Measurements from ENCODE around the gene RYR2. TPM values are rescaled to one million over a fixed set of nuclear protein-coding genes. Genes with fewer than 3 reads are reported as not detected.

RYR2 gene
- total RNA-seq, 1 experiment from 2014 or later, result 4.0 TPM

DNA sequence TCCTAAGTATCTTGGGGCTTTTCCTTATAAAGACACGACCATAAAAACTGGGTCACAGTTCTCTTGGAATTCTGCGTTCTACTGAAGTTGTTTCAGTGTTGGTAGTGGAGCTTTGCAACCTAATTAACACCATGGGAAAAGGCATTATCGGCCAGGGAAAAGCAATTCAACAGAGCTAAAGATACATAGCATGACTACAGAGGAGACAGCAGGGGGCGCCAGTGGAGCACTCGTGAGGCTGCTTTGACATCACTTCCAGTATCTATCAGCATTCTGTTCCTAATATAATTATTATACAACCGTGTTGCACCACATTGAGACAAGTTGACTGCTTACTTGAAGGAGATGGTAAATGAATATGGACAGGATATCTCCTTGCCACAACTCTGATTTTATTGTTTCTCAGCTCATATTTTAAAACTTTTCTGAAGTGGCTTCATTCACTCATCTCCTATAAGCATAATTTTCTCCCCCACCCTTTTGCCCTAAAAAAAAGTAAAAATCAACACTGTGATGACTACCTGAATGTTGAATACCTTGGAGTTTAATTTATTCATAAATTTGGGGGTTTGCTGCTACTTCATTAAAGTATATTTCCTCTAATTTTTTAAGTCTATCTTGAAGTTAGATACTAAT is 809.3 kb downstream of the RYR2 start:
- no TSS peak for BruUV-seq (replicated peaks)
- H3K4me3 Mint-ChIP-seq (ENCODE audit: unreplicated experiment), result no peak overlapping the region
- H3K36me3 Mint-ChIP-seq (ENCODE audit: insufficient read depth, unreplicated experiment), result no peaks in the 10 kb centered on the region
- H3K27me3 Mint-ChIP-seq (ENCODE audit: insufficient read depth, unreplicated experiment), result no peaks in the 10 kb centered on the region
- DNase-seq (ENCODE audit: unreplicated experiment), result peak; percentile 87
- TF ChIP-seq, protein P1, sequence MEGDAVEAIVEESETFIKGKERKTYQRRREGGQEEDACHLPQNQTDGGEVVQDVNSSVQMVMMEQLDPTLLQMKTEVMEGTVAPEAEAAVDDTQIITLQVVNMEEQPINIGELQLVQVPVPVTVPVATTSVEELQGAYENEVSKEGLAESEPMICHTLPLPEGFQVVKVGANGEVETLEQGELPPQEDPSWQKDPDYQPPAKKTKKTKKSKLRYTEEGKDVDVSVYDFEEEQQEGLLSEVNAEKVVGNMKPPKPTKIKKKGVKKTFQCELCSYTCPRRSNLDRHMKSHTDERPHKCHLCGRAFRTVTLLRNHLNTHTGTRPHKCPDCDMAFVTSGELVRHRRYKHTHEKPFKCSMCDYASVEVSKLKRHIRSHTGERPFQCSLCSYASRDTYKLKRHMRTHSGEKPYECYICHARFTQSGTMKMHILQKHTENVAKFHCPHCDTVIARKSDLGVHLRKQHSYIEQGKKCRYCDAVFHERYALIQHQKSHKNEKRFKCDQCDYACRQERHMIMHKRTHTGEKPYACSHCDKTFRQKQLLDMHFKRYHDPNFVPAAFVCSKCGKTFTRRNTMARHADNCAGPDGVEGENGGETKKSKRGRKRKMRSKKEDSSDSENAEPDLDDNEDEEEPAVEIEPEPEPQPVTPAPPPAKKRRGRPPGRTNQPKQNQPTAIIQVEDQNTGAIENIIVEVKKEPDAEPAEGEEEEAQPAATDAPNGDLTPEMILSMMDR (IDR thresholded peaks at IDR 0.05; ENCODE audit: unreplicated experiment), result peak; percentile 97
- H3K4me1 Mint-ChIP-seq (ENCODE audit: insufficient read depth, unreplicated experiment), result no peaks in the 10 kb centered on the region
- no peak overlapping the region for H3K27ac Mint-ChIP-seq (ENCODE audit: low read depth, unreplicated experiment)
- ChIA-PET CTCF (interaction anchor here (0.6 to 7.0 kb wide), 100 partner anchors 11 to 1954 kb away, joined by 3 to 162 read pairs (median 4); no protein-coding TSS in a partner anchor), POLR2A (interaction anchor here (0.6 to 3.0 kb wide), 5 partner anchors 12 to 1107 kb away, joined by 3 to 13 read pairs (median 3); no protein-coding TSS in a partner anchor)
- intact Hi-C loops (cut with micrococcal nuclease), result loop anchor here (1.0 to 10.0 kb wide), 3 partner anchors 1101 to 1535 kb away; partner anchors contain the start of gene CHRM3
- no peaks in the 10 kb centered on the region for H3K9me3 Mint-ChIP-seq (ENCODE audit: unreplicated experiment)

DNA sequence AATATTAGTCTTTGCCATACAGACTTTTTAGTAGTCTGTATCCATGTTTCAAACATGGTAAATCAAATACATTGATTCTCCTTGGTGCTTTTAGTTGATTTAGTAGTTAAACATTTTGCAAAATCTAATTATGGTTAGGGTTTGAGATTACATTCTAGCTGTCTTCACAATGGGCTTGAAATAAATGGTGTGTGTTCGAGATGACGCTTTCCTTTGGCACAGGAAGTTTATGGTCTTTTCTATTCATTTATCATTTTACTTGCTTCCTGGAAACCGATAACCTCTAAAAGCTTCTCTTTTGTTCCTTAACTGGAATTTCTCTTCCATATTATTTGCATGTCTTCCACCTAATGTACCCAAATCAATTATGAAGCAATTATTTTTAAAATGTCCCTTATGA is 810.4 kb downstream of the RYR2 start:
- TF ChIP-seq, protein P1 (IDR thresholded peaks at IDR 0.05; ENCODE audit: unreplicated experiment), result no peak
- Mint-ChIP-seq H3K27ac (ENCODE audit: low read depth, unreplicated experiment) (no peak overlapping the region), H3K4me1 (ENCODE audit: insufficient read depth, unreplicated experiment) (no peaks in the 10 kb centered on the region), H3K36me3 (ENCODE audit: insufficient read depth, unreplicated experiment) (no peaks in the 10 kb centered on the region), H3K9me3 (ENCODE audit: unreplicated experiment) (no peaks in the 10 kb centered on the region), H3K4me3 (ENCODE audit: unreplicated experiment) (no peak overlapping the region), H3K27me3 (ENCODE audit: insufficient read depth, unreplicated experiment) (no peaks in the 10 kb centered on the region)
- no peak for DNase-seq (ENCODE audit: unreplicated experiment)
- ChIA-PET POLR2A (interaction anchor here (3.0 kb wide), 1 partner anchor 15 kb away, joined by 13 read pairs; no protein-coding TSS in a partner anchor), CTCF (interaction anchor here (0.6 to 7.0 kb wide), 32 partner anchors 11 to 1888 kb away, joined by 3 to 162 read pairs (median 4); no protein-coding TSS in a partner anchor)
- BruUV-seq (replicated peaks), result no TSS peak
- intact Hi-C loops (cut with micrococcal nuclease), result loop anchor here (10.0 kb wide), 1 partner anchor 1272 kb away; no protein-coding TSS in a partner anchor

DNA sequence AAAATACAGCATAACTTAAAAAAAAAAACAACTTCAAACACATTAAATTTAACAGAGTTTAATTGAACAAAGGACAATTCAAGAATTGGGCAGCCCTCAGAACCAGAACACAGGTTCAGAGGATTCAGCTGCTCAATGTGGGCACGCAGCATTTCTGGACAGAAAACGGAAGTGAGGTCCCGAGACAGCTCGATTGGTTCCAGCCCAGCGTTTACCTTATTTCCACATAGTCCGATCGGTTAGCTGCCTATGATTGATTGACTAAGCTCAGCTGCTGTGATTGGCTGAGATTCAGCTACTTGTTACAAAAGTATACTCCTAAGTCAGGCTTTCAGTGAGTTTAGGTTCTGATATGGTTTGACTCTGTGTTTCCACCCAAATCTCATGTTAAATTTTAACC is 815.5 kb downstream of the RYR2 start:
- H3K36me3 Mint-ChIP-seq (ENCODE audit: insufficient read depth, unreplicated experiment), result no peaks in the 10 kb centered on the region
- no TSS peak for BruUV-seq (replicated peaks)
- no peaks in the 10 kb centered on the region for H3K27me3 Mint-ChIP-seq (ENCODE audit: insufficient read depth, unreplicated experiment)
- intact Hi-C loops (cut with micrococcal nuclease), result loop anchor here (10.0 kb wide), 1 partner anchor 1267 kb away; no protein-coding TSS in a partner anchor
- POLR2A ChIA-PET, result interaction anchor here (0.6 kb wide), 2 partner anchors 30 to 1589 kb away, joined by 3 read pairs; no protein-coding TSS in a partner anchor
- no peak for DNase-seq (ENCODE audit: unreplicated experiment)
- CTCF ChIA-PET, result interaction anchor here (0.6 to 11.4 kb wide), 11 partner anchors 6 to 1095 kb away, joined by 3 to 167 read pairs (median 4); no protein-coding TSS in a partner anchor
- no peaks in the 10 kb centered on the region for H3K4me1 Mint-ChIP-seq (ENCODE audit: insufficient read depth, unreplicated experiment)
- TF ChIP-seq, protein P1 (IDR thresholded peaks at IDR 0.05; ENCODE audit: unreplicated experiment), result no peak
- no peak overlapping the region for H3K27ac Mint-ChIP-seq (ENCODE audit: low read depth, unreplicated experiment)
- no peak overlapping the region for H3K4me3 Mint-ChIP-seq (ENCODE audit: unreplicated experiment)
- no peaks in the 10 kb centered on the region for H3K9me3 Mint-ChIP-seq (ENCODE audit: unreplicated experiment)

DNA sequence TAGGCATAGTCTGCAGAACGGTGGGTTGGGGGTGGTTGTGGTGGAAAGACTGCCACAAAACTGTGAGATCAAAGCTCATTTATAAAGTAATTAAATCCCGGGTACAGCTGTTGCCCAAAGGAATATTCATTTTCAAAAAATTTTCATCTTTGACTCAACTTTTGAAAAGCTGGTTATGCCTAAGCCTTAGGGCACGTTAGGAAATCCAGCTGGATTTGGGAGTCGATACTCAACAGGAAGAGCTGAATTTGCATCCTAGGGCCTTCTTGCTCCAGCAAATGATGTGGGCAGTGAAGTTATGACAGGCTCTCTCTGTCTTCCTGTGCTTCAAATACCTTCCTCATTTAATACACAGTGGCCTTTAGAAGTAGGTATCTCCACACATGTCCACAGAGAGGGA is 817.0 kb downstream of the RYR2 start:
- TF ChIP-seq, protein P1 (IDR thresholded peaks at IDR 0.05; ENCODE audit: unreplicated experiment), result no peak
- BruUV-seq (replicated peaks), result no TSS peak
- DNase-seq (ENCODE audit: unreplicated experiment), result peak; percentile 14
- Mint-ChIP-seq H3K4me1 (ENCODE audit: insufficient read depth, unreplicated experiment) (no peaks in the 10 kb centered on the region), H3K36me3 (ENCODE audit: insufficient read depth, unreplicated experiment) (no peaks in the 10 kb centered on the region), H3K27me3 (ENCODE audit: insufficient read depth, unreplicated experiment) (no peaks in the 10 kb centered on the region), H3K27ac (ENCODE audit: low read depth, unreplicated experiment) (no peak overlapping the region), H3K4me3 (ENCODE audit: unreplicated experiment) (no peak overlapping the region), H3K9me3 (ENCODE audit: unreplicated experiment) (no peaks in the 10 kb centered on the region)
- intact Hi-C loops (cut with micrococcal nuclease), result loop anchor here (10.0 kb wide), 1 partner anchor 1266 kb away; no protein-coding TSS in a partner anchor
- ChIA-PET POLR2A (interaction anchor here (1.6 kb wide), 1 partner anchor 12 kb away, joined by 5 read pairs; no protein-coding TSS in a partner anchor), CTCF (interaction anchor here (0.6 to 11.4 kb wide), 13 partner anchors 5 to 1093 kb away, joined by 3 to 167 read pairs (median 3); no protein-coding TSS in a partner anchor)

Measured in MCF 10A (cell line).